OCI-M2 (cell line): ENCODE data around the gene OR10AD1.
A peak's percentile ranks its signal among the peaks of the same experiment; 100 is the strongest.
"Not testable (repeated sequence)": the region's sequence is repeated elsewhere in the genome, so short reads cannot be mapped to it uniquely, and the experiment has no call there.

Experiments
- DNase-seq: peaks from one replicate; lab custom pipeline; 2025; ENCODE audit not compliant: unreplicated experiment; lab: John Stamatoyannopoulos, UW

The OR10AD1 gene

GRCh38 chr12:48163150-48163747 lies 39.8 kb downstream of the OR10AD1 start:
- no peak for DNase-seq

- peak; percentile 13 for DNase-seq
Measured at GRCh38 chr12:48160807-48161206, 42.3 kb downstream of the OR10AD1 start.

- no peak for DNase-seq
Measured at GRCh38 chr12:48160046-48160445, 43.0 kb downstream of the OR10AD1 start.

- DNase-seq = no peak
Measured at GRCh38 chr12:48157889-48158370, 45.2 kb downstream of the OR10AD1 start.

GRCh38 chr12:48157018-48157888 lies 45.8 kb downstream of the OR10AD1 start, which contains the start of gene ASB8:
ASB8 (minus strand) TSS chr12:48157515; CDS start chr12:48153496, 4,019 bp downstream.
- DNase-seq = peak; percentile 94

GRCh38 chr12:48156652-48157017 lies 46.5 kb downstream of the OR10AD1 start:
- no peak for DNase-seq

GRCh38 chr12:48155786-48156185 lies 47.3 kb downstream of the OR10AD1 start:
- DNase-seq = not testable (repeated sequence)
